ENCODE results near the gene TCP11.
"Not testable (repeated sequence)": the region's sequence is repeated elsewhere in the genome, so short reads cannot be mapped to it uniquely, and the experiment has no call there.

The TCP11 gene

GRCh38 chr6:35146453-35146852 is 5.3 kb upstream of the TCP11 start:
- DNase-seq (ENCODE audit: low read depth) = no peak

GRCh38 chr6:35145757-35146156 is 4.6 kb upstream of the TCP11 start:
- no peak for DNase-seq (ENCODE audit: low read depth)

GRCh38 chr6:35142588-35143569 is 1.7 kb upstream of the TCP11 start:
- DNase-seq (ENCODE audit: low read depth) = no peak

DNA sequence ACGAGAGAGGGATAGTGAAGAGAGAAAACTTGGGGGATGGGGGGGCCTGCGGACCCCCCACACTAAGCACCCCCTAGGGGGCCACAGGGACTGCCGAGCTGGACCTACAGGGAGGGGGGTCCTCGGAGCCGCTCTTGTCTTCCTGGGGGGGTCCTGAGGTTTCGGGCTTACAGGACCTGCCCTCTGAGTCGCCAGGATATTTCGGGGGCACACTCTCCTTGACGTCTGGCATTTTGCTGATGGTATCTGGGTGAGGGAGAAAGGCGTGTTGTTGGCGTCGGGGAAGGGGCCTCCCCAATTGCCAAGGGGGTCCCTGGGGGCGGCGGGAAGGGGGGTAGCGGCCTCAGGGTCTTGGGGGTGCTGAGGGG is 516 bp downstream of the TCP11 start:
- no peak for DNase-seq (ENCODE audit: low read depth)

DNA sequence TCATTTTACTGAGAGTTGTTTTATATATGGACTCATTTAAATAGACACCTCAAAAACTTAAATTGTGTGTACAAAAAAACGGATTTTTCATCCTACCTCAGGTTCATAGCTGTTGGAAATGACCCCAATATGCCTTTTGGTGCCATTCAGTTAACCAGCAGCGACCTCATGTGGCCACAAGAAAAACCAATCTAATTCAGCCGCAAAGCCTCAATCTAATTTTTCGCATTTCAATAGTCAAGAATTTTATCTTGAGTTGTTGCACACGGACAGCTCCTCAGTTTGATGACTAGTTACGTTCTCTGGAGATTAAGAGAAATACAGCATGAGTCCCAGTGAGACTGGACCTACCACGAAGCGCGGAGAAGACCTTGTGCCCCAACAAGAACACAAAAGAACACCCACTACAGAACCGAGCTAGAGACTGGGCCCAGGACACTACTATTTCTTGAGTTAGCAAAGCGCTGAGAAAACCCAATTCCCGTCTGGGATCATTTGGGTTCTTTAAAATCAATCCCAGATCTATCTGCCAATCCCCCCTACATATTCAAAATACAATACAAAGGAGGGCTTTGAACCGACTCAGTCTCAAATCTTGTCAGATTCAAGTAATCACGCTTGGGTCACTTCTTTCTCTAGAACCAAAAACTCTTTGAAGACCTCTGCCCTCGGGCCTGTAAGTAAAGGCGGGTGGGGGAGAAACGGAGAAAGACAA is 1.1 kb downstream of the TCP11 start:
- DNase-seq (ENCODE audit: low read depth) = no peak

DNA sequence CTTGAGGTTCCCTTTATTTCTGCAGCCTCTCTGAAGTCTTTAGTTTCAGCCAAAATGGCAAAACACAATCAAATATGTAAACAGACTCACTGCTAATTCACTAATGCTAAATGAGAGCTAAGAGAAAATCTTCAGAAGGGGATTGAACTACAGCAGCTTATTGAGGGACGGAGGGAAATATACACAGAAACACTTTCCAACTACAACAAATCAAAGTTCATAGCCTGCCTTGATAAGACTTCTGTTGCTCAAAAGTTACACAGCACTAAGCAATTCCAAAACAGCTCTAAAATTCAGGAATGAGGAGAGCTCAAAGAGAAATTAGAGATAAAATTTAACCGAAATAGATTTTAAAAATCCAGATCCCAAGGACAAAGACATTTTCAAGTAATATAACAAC is 1.7 kb downstream of the TCP11 start:
- DNase-seq (ENCODE audit: low read depth) = no peak

GRCh38 chr6:35138191-35138590 is 2.9 kb downstream of the TCP11 start:
- DNase-seq (ENCODE audit: low read depth) = not testable (repeated sequence)

DNA sequence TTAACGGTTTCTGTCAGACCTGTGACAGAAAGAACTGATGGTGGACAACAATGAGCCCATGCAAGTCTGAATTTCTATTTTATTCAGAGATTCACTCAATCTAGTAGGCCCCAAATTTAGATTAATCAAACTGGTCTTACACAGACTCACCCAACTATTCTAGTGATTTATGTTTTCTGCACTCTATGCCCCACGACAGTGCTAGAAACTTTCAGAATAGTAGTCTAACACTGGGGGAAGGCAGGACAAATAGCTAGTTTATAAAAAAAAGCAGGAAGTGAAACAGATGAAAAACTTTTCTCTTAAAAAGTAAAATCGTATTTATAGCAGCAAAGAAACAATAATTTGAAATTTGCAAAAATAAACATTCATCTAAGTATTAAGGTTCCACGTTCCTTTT is 5.0 kb downstream of the TCP11 start:
- DNase-seq (ENCODE audit: low read depth) = no peak

GRCh38 chr6:35128496-35128895 is 12.6 kb downstream of the TCP11 start:
- no peak for DNase-seq (ENCODE audit: low read depth)

GRCh38 chr6:35128042-35128441 is 13.1 kb downstream of the TCP11 start:
- no peak for DNase-seq (ENCODE audit: low read depth)

DNA sequence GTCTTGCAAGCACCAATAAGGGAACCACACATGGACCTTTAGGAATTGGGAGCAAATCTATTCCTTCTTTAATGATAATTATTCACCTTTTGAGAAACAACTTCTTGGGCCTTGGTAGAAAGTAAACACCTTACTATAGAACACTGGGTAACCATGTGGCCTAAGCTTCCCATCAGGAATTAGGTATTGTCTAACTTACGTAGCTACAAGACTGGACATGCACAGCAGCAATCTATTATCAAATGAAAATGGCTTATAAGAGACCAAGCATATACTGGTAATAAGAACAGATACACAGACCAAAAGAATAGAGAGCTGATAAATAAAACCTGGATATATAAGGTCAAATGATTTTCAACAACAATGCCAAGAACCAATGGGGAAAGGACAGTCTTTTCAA is 16.8 kb downstream of the TCP11 start:
- no peak for DNase-seq (ENCODE audit: low read depth)

GRCh38 chr6:35120746-35121145 is 20.4 kb downstream of the TCP11 start:
- no peak for DNase-seq (ENCODE audit: low read depth)

- DNase-seq (ENCODE audit: low read depth) = no peak
These were observed 32.7 kb downstream of the TCP11 start for GRCh38 chr6:35108309-35108885.

GRCh38 chr6:35107761-35108160 is 33.4 kb downstream of the TCP11 start:
- DNase-seq (ENCODE audit: low read depth) = not testable (repeated sequence)

DNA sequence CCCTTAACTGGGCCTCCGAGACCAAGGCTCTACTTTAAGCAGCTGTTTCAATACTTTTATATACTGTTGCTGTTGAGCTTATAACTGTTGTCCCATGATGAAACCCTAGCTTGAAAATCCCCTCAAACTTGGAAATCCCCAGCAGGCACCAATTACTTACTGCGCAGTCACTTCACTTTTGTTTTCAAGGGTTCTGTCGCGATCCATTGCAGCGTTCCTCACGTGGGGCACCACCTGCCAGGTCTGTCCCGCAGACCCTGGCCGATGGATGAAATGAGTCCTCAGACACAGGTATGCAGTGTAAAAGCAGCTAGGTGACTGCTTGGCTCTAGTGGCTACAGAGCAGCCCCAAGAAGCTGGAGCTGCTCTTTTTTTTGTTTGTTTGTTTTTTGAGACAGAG is 33.9 kb downstream of the TCP11 start:
- not testable (repeated sequence) for DNase-seq (ENCODE audit: low read depth)

GRCh38 chr6:35106061-35106460 is 35.1 kb downstream of the TCP11 start:
- not testable (repeated sequence) for DNase-seq (ENCODE audit: low read depth)

GRCh38 chr6:35105078-35105477 is 36.1 kb downstream of the TCP11 start:
- no peak for DNase-seq (ENCODE audit: low read depth)

DNA sequence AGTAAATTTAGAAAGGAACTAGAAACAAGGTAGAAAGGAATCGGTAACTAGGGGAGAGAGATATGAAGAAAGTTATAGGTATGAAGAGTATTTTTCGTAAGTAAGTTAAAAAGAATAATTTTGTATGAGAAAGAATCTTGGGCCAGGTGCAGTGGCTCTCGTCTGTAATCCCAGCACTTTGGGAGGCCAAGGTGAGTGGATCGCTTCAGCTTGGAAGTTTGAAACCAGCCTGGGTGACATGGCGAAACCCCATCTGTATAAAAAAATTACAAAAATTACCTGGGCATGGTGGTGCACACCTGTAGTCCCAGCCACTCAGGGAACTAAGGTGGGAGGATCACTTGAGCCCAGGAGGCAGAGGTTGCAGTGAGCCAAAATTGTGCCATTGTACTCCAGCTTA is 42.0 kb downstream of the TCP11 start:
- no peak for DNase-seq (ENCODE audit: low read depth)

DNA sequence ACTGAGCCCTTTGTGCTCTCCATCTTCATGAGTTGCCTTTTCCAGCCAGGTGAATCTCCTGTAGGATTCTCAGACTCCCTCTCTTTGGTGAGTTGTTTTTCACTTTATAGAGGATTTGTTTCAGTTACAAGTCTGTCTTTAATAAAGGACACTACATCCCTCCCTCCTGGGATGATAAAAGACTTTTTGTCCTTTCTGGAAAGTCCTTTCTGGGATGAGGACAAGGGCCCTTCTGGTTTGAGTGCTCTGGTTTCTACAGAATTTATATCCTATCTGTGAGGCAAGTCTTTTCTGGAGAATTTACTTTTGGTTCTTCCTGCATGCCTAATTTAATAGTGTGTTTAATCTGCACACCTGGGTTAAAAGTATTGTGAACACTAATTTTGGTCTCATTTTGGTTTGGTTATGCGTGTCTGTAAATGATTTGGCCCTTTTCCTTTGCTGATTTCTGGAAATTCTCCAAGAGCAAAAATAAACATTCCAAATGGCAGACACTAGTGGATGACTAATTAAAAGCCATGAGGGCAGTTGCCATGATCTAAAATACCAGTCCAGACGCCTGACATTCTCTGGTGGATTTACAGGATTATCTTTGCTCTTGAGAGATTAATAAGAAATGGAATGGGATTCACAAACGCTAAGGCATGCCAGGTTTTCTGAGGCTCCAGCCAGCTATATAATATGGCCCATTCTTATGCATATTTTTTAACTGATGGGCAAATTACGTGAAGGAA is 44.8 kb downstream of the TCP11 start:
- peak; percentile 68 for DNase-seq (ENCODE audit: low read depth)

GRCh38 chr6:35094183-35094582 is 47.0 kb downstream of the TCP11 start:
- no peak for DNase-seq (ENCODE audit: low read depth)

DNA sequence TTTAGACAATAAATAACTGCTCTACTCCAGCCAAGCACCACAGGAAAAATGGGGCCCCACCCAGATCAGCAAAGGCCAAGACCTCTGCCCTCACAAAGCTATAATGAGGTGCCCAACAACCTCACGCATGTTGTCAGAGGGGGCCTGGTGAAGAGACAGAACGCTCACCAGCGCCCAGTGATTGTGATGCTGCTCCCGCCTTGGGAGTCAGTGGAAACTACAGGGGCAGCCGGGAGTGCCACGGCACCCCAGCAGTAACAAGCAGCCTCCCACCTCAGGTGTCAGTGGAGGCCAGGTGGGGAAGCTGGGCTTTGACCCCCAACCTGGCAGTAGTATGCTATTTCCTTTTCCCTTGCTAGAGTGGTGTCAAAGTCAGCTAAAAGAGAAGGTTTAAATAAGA is 47.4 kb downstream of the TCP11 start:
- DNase-seq (ENCODE audit: low read depth) = no peak

DNA sequence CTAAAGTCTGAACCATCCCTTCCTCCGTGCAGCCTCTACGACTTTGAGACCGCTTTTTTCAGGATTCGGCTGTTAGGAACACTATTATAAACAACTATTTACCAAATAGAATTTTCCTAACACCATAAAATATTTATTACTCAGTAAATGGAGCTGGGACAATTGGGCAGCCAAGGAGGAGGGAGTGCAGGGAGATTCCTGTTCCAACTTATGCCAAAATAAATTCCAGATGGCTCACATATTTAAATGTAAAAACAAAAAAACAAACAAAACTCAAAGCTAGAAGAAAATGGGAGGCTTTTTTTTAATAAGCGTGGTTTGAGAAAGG is 48.1 kb downstream of the TCP11 start:
- DNase-seq (ENCODE audit: low read depth) = peak; percentile 29
